ENCODE data around the gene GGCX. TPM values are rescaled to one million over a fixed set of nuclear protein-coding genes. Genes with fewer than 3 reads are reported as not detected.

Gene GGCX
- total and polyA plus RNA-seq, 9 of the 15 experiments (the other 6 are each of a cell fraction or from before 2014, with no cell fraction given), result 14.4 to 47.1 (median 28.1) TPM

DNA sequence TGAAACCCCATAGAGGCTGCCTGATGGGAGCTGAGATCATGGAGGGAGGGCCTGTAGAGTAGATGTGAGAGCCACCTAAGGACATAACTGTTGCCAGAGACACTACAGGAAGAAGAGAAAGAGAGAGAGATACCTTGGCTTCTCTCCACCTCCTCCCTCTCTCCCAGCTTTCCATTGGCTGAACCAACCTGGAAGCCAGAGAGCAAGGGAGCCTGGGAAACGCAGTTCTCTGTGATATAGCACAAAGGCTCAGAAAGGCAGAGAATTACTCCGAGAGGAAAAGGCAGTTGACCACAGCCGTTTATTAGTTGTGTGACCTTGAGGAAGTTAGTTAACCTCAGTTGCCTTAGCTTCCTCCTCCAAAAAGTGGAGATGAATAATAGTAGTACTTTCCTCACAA is 60.0 kb downstream of the GGCX start (continued):
- TF ChIP-seq GABPB1 (CRISPR knock-in tag; IDR thresholded peaks at IDR 0.05), result no peak
- TF ChIP-seq NCOA2 (IDR thresholded peaks at IDR 0.05; ENCODE audit: partially characterized antibody in 2 of 2), result no peak
- no peak for TF ChIP-seq ERF (CRISPR knock-in tag; IDR thresholded peaks at IDR 0.05)
- no peak for TF ChIP-seq CREBBP (IDR thresholded peaks at IDR 0.05; ENCODE audit: low read depth, low read length)
- TF ChIP-seq, protein P1, sequence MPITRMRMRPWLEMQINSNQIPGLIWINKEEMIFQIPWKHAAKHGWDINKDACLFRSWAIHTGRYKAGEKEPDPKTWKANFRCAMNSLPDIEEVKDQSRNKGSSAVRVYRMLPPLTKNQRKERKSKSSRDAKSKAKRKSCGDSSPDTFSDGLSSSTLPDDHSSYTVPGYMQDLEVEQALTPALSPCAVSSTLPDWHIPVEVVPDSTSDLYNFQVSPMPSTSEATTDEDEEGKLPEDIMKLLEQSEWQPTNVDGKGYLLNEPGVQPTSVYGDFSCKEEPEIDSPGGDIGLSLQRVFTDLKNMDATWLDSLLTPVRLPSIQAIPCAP (CRISPR knock-in tag; IDR thresholded peaks at IDR 0.05; ENCODE audit: borderline replicate concordance), result no peak
- TF ChIP-seq ZNF174 (CRISPR knock-in tag; IDR thresholded peaks at IDR 0.05), result no peak
- no peak for TF ChIP-seq ADNP (tag; IDR thresholded peaks at IDR 0.05)
- TF ChIP-seq, protein P2, sequence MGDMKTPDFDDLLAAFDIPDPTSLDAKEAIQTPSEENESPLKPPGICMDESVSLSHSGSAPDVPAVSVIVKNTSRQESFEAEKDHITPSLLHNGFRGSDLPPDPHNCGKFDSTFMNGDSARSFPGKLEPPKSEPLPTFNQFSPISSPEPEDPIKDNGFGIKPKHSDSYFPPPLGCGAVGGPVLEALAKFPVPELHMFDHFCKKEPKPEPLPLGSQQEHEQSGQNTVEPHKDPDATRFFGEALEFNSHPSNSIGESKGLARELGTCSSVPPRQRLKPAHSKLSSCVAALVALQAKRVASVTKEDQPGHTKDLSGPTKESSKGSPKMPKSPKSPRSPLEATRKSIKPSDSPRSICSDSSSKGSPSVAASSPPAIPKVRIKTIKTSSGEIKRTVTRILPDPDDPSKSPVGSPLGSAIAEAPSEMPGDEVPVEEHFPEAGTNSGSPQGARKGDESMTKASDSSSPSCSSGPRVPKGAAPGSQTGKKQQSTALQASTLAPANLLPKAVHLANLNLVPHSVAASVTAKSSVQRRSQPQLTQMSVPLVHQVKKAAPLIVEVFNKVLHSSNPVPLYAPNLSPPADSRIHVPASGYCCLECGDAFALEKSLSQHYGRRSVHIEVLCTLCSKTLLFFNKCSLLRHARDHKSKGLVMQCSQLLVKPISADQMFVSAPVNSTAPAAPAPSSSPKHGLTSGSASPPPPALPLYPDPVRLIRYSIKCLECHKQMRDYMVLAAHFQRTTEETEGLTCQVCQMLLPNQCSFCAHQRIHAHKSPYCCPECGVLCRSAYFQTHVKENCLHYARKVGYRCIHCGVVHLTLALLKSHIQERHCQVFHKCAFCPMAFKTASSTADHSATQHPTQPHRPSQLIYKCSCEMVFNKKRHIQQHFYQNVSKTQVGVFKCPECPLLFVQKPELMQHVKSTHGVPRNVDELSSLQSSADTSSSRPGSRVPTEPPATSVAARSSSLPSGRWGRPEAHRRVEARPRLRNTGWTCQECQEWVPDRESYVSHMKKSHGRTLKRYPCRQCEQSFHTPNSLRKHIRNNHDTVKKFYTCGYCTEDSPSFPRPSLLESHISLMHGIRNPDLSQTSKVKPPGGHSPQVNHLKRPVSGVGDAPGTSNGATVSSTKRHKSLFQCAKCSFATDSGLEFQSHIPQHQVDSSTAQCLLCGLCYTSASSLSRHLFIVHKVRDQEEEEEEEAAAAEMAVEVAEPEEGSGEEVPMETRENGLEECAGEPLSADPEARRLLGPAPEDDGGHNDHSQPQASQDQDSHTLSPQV (IDR thresholded peaks at IDR 0.05), result 0 out of 2 replicates have a peak, but pooled peaks have one; percentile 51
- no peak for TF ChIP-seq L3MBTL2 (IDR thresholded peaks at IDR 0.05)
- no peak for TF ChIP-seq SMARCB1 (IDR thresholded peaks at IDR 0.05; ENCODE audit: insufficient read length, low read depth)
- TF ChIP-seq PCBP1 (IDR thresholded peaks at IDR 0.05; ENCODE audit: low read depth, low read length, poor library complexity, severe bottlenecking), result no peak
- no peak for TF ChIP-seq NFRKB (IDR thresholded peaks at IDR 0.05; ENCODE audit: low read depth)
- TF ChIP-seq, protein P3, sequence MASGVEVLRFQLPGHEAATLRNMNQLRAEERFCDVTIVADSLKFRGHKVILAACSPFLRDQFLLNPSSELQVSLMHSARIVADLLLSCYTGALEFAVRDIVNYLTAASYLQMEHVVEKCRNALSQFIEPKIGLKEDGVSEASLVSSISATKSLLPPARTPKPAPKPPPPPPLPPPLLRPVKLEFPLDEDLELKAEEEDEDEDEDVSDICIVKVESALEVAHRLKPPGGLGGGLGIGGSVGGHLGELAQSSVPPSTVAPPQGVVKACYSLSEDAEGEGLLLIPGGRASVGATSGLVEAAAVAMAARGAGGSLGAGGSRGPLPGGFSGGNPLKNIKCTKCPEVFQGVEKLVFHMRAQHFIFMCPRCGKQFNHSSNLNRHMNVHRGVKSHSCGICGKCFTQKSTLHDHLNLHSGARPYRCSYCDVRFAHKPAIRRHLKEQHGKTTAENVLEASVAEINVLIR (CRISPR knock-in tag; IDR thresholded peaks at IDR 0.05), result no peak
- TF ChIP-seq HIVEP1 (CRISPR knock-in tag; IDR thresholded peaks at IDR 0.05), result 0 out of 2 replicates have a peak, but pooled peaks have one; percentile 44
- no peak for TF ChIP-seq ZNF699 (CRISPR knock-in tag; IDR thresholded peaks at IDR 0.05; ENCODE audit: insufficient replicate concordance)
- peak; percentile 31 to 40; a peak in 2 of 4 replicates for TF ChIP-seq SIX5 (IDR thresholded peaks at IDR 0.05; ENCODE audit: borderline replicate concordance in 1 of 2, insufficient read depth in 1 of 2, low read depth in 1 of 2, low read length in 2 of 2)
- TF ChIP-seq, protein P4, sequence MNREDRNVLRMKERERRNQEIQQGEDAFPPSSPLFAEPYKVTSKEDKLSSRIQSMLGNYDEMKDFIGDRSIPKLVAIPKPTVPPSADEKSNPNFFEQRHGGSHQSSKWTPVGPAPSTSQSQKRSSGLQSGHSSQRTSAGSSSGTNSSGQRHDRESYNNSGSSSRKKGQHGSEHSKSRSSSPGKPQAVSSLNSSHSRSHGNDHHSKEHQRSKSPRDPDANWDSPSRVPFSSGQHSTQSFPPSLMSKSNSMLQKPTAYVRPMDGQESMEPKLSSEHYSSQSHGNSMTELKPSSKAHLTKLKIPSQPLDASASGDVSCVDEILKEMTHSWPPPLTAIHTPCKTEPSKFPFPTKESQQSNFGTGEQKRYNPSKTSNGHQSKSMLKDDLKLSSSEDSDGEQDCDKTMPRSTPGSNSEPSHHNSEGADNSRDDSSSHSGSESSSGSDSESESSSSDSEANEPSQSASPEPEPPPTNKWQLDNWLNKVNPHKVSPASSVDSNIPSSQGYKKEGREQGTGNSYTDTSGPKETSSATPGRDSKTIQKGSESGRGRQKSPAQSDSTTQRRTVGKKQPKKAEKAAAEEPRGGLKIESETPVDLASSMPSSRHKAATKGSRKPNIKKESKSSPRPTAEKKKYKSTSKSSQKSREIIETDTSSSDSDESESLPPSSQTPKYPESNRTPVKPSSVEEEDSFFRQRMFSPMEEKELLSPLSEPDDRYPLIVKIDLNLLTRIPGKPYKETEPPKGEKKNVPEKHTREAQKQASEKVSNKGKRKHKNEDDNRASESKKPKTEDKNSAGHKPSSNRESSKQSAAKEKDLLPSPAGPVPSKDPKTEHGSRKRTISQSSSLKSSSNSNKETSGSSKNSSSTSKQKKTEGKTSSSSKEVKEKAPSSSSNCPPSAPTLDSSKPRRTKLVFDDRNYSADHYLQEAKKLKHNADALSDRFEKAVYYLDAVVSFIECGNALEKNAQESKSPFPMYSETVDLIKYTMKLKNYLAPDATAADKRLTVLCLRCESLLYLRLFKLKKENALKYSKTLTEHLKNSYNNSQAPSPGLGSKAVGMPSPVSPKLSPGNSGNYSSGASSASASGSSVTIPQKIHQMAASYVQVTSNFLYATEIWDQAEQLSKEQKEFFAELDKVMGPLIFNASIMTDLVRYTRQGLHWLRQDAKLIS (CRISPR knock-in tag; IDR thresholded peaks at IDR 0.05), result no peak
- 0 out of 2 replicates have a peak, but pooled peaks have one; percentile 20 for TF ChIP-seq NR2F6 (CRISPR knock-in tag; IDR thresholded peaks at IDR 0.05)

All from K562 (cell line).